DMS153 treated with DMSO at 0.1 percent for 48 hours (cell line): ENCODE measurements around the gene PNKD.

ENCODE experiments used
- DNase-seq: peaks from one replicate; lab custom pipeline; 2025; ENCODE audit not compliant: unreplicated experiment; lab: John Stamatoyannopoulos, UW

PNKD gene

GRCh38 chr2:218368621-218369153 lies 98.4 kb downstream of the PNKD start:
- DNase-seq, result peak; percentile 39

GRCh38 chr2:218369330-218369729 lies 99.0 kb downstream of the PNKD start:
- DNase-seq, result peak; percentile 77

- no peak for DNase-seq
These were observed 100.2 kb downstream of the PNKD start for GRCh38 chr2:218370410-218371063.

GRCh38 chr2:218371983-218372350 lies 101.6 kb downstream of the PNKD start:
- no peak for DNase-seq

- no peak for DNase-seq
These were observed 104.5 kb downstream of the PNKD start for GRCh38 chr2:218374795-218375194.

GRCh38 chr2:218375212-218375611 lies 104.9 kb downstream of the PNKD start:
- DNase-seq, result no peak

GRCh38 chr2:218378053-218378452 lies 107.7 kb downstream of the PNKD start:
- DNase-seq, result no peak

GRCh38 chr2:218381916-218382366 lies 111.6 kb downstream of the PNKD start, which contains the start of gene SLC11A1:
SLC11A1 (plus strand) TSS chr2:218382273; CDS start chr2:218382369, 96 bp downstream.
- no peak for DNase-seq

GRCh38 chr2:218382785-218383184 lies 112.5 kb downstream of the PNKD start:
- no peak for DNase-seq

- DNase-seq, result no peak
These were observed 113.7 kb downstream of the PNKD start for GRCh38 chr2:218383892-218384519.

- no peak for DNase-seq
These were observed 114.7 kb downstream of the PNKD start for GRCh38 chr2:218384975-218385374.

GRCh38 chr2:218386505-218387368 lies 116.4 kb downstream of the PNKD start:
- no peak for DNase-seq

GRCh38 chr2:218387369-218388194 lies 117.3 kb downstream of the PNKD start:
- peak; percentile 82 for DNase-seq

- DNase-seq, result no peak
These were observed 119.2 kb downstream of the PNKD start for GRCh38 chr2:218389333-218390150.

- DNase-seq, result no peak
These were observed 120.9 kb downstream of the PNKD start for GRCh38 chr2:218391202-218391601.

- no peak for DNase-seq
These were observed 122.1 kb downstream of the PNKD start for GRCh38 chr2:218392459-218392858.

- DNase-seq, result no peak
These were observed 122.7 kb downstream of the PNKD start for GRCh38 chr2:218392891-218393462.

GRCh38 chr2:218393750-218394290 lies 123.5 kb downstream of the PNKD start:
- DNase-seq, result no peak
